ENCODE data around the gene TMA7B. TPM values are rescaled to one million over a fixed set of nuclear protein-coding genes. Genes with fewer than 3 reads are reported as not detected.

Gene TMA7B
- total RNA-seq, 6 experiments from 2014 or later = not detected

DNA sequence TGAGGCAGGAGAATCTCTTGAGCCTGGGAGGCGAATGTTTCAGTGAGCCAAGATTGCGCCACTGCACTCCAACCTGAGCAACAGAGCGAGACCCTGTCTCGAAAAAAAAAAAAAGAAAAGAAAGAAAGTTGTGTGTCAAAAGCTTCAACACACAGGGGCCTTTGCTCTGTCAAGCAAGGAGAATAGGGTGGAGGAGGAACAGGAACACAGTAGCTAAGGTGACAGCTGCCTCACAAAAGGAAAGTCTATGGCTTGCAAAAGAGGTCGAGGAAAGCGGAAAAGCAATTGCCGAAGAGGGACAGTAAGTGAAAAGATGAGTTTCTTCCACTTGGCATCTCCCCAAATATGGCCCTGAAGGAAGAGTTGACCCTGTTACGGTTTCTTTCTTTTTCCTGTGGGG lies 26.5 kb upstream of the TMA7B start:
- no peak for DNase-seq
- no peaks in the 10 kb centered on the region for H3K36me3 Mint-ChIP-seq (ENCODE audit: low read depth)
- no peaks in the 10 kb centered on the region for H3K9me3 Mint-ChIP-seq
- TF ChIP-seq, protein P1, sequence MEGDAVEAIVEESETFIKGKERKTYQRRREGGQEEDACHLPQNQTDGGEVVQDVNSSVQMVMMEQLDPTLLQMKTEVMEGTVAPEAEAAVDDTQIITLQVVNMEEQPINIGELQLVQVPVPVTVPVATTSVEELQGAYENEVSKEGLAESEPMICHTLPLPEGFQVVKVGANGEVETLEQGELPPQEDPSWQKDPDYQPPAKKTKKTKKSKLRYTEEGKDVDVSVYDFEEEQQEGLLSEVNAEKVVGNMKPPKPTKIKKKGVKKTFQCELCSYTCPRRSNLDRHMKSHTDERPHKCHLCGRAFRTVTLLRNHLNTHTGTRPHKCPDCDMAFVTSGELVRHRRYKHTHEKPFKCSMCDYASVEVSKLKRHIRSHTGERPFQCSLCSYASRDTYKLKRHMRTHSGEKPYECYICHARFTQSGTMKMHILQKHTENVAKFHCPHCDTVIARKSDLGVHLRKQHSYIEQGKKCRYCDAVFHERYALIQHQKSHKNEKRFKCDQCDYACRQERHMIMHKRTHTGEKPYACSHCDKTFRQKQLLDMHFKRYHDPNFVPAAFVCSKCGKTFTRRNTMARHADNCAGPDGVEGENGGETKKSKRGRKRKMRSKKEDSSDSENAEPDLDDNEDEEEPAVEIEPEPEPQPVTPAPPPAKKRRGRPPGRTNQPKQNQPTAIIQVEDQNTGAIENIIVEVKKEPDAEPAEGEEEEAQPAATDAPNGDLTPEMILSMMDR (IDR thresholded peaks at IDR 0.05) = no peak
- no peaks in the 10 kb centered on the region for H3K4me1 Mint-ChIP-seq (ENCODE audit: low read depth)
- peaks cover 38% of the 10 kb centered on the region for H3K27me3 Mint-ChIP-seq (ENCODE audit: insufficient read depth)
- no peak overlapping the region for H3K27ac Mint-ChIP-seq
- H3K4me3 Mint-ChIP-seq = no peak overlapping the region

DNA sequence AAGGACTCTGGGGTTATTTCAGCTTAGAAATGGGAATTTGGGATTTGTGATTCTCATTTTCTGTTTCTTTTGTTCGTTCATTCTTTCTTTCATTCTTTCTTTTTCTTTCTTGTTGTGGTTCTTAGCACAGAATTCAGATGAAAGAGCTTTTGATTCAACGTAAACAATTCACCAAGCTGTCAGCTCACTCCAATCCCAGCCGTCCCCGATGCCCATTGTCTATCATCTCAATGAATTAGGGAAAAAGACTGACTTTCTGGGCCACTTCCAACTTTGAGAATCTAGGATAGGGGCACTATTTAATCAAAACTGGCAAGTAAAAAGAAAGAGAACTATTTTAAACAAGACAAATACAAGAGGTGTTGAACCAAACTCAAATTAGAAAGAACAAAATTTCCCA lies 25.1 kb upstream of the TMA7B start:
- H3K9me3 Mint-ChIP-seq = no peaks in the 10 kb centered on the region
- TF ChIP-seq, protein P1 (IDR thresholded peaks at IDR 0.05) = no peak
- DNase-seq = no peak
- H3K4me1 Mint-ChIP-seq (ENCODE audit: low read depth) = no peaks in the 10 kb centered on the region
- H3K27ac Mint-ChIP-seq = no peak overlapping the region
- peaks cover 43% of the 10 kb centered on the region for H3K27me3 Mint-ChIP-seq (ENCODE audit: insufficient read depth)
- no peak overlapping the region for H3K4me3 Mint-ChIP-seq
- H3K36me3 Mint-ChIP-seq (ENCODE audit: low read depth) = no peaks in the 10 kb centered on the region

DNA sequence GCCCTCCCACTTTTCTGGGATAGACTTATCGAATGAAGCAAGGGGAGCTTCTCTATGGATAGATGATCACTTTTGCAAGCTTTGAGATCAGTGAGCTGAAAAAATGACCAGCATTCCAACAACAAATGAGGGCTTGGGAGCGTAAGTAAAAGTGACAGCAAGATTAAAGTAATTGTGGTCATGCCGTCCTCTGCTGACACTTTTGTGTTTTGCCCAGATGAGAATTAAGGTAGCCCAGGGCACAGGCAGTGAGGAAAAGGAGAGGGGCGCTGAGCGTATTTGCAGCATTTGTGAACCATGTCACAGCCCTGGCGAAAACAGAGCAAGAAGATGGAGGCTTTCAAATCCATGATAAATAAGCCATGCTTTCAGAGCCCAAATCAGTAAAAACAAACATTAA lies 24.6 kb upstream of the TMA7B start:
- no peaks in the 10 kb centered on the region for H3K36me3 Mint-ChIP-seq (ENCODE audit: low read depth)
- H3K4me1 Mint-ChIP-seq (ENCODE audit: low read depth) = no peaks in the 10 kb centered on the region
- H3K9me3 Mint-ChIP-seq = no peaks in the 10 kb centered on the region
- H3K4me3 Mint-ChIP-seq = no peak overlapping the region
- no peak overlapping the region for H3K27ac Mint-ChIP-seq
- TF ChIP-seq, protein P1 (IDR thresholded peaks at IDR 0.05) = no peak
- peaks cover 43% of the 10 kb centered on the region for H3K27me3 Mint-ChIP-seq (ENCODE audit: insufficient read depth)
- no peak for DNase-seq

DNA sequence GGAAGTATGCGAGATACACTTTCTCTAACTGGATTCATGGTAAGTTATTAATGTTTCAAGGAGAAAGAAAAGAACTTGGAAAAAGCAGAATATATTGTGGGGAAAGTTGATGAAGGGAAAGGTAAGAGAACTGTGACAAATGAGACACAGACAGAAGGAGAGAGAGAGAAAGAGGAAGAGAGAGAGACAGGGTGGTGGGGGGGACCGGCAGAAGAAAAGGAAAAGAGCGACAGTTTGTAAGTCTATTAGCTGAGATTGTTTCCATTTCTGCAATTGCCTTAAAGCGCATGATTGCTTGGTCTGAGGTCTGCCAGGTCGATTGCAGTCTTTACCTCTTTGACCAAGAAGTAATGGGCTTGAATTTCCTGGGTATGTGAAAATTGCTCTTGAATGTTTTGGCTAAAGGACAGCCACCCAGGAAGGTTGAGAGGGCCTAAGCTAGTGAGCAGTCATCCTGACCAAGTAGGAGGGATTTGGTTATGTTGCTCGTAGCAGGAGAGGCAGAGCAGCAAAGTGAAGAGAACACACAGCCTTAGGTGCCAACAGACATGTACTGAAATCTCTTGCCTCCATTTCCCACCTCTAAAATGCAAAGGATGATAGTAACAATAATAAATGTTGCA lies 23.6 kb upstream of the TMA7B start:
- no peak for DNase-seq
- TF ChIP-seq, protein P1 (IDR thresholded peaks at IDR 0.05) = no peak
- H3K4me3 Mint-ChIP-seq = no peak overlapping the region
- no peaks in the 10 kb centered on the region for H3K9me3 Mint-ChIP-seq
- H3K4me1 Mint-ChIP-seq (ENCODE audit: low read depth) = no peaks in the 10 kb centered on the region
- H3K27me3 Mint-ChIP-seq (ENCODE audit: insufficient read depth) = peaks cover 43% of the 10 kb centered on the region
- H3K36me3 Mint-ChIP-seq (ENCODE audit: low read depth) = no peaks in the 10 kb centered on the region
- no peak overlapping the region for H3K27ac Mint-ChIP-seq

DNA sequence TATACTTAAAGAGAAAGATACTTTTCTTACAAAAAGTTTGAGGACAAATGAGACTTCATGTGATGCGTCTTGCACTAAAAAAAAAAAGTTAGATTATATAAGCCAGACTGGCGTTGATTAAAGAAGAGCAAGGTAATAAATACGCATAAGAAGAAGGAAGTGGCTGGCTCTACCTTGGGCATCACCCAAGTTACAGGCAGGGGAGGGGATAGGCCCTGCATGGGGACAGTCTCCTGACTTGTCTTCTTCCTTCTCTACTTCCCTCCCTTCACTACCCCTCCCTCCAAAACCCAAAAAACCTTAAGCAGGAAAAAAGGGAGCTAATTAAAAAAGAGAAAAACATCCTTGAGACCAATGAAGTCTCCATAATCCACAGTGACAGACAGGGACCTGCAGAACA lies 22.3 kb upstream of the TMA7B start:
- TF ChIP-seq, protein P1 (IDR thresholded peaks at IDR 0.05) = no peak
- no peaks in the 10 kb centered on the region for H3K36me3 Mint-ChIP-seq (ENCODE audit: low read depth)
- H3K9me3 Mint-ChIP-seq = no peaks in the 10 kb centered on the region
- DNase-seq = no peak
- no peaks in the 10 kb centered on the region for H3K4me1 Mint-ChIP-seq (ENCODE audit: low read depth)
- H3K4me3 Mint-ChIP-seq = no peak overlapping the region
- H3K27me3 Mint-ChIP-seq (ENCODE audit: insufficient read depth) = peaks cover 41% of the 10 kb centered on the region
- H3K27ac Mint-ChIP-seq = no peak overlapping the region
